Transverse colon (tissue), 3 donors: ENCODE results near the gene TGM4.

Experiments
- CTCF ChIP-seq, 5 experiments: fragments of 200-600 bp in 3 of 5; fragments of 450-650 bp in 2 of 5; sonication (generic) in 3 of 5; IDR thresholded peaks; 1 replicate in 2 of 5; 2 replicates in 3 of 5; pipeline ENCODE4 v1.5.1; 2016 to 2017; ENCODE audit warnings: antibody characterized with exemption in 5 of 5, inconsistent platforms in 3 of 5, mild to moderate bottlenecking in 2 of 5, moderate library complexity in 1 of 5
- POLR2A ChIP-seq: fragments of 450-650 bp; IDR thresholded peaks from one replicate; pipeline ENCODE4 v1.6.1; 2016; ENCODE audit warnings: antibody characterized with exemption, mild to moderate bottlenecking, moderate library complexity

GRCh38 chr3:44923632-44924456, 49.4 kb downstream of the TGM4 start:
- TF ChIP-seq POLR2A (no peak), CTCF (IDR thresholded peaks at IDR 0.05) (no peak)
